IMR-90 (cell line): ENCODE results near the gene BANP. TPM values are rescaled to one million over a fixed set of nuclear protein-coding genes. Genes with fewer than 3 reads are reported as not detected.

Experiments
- ATAC-seq: fragments of 200-7000 bp; cut with Tn5 transposase; 2 replicates; pipeline ENCODE4 v1.9.1; 2020; ENCODE audit warnings: low read depth, mild to moderate bottlenecking, moderate library complexity
- BruUV-seq: library from RNA; stranded (reverse); fragments of 400-500 nt; replicated peaks from 2 replicates; lab custom pipeline; 2021; lab: Mats Ljungman, UMichigan
- CTCF ChIA-PET: fragments of 300-600 bp; formaldehyde crosslinking; extraction: SDS; loops from one replicate; lab custom pipeline; 2021; ENCODE audit warnings: antibody characterized with exemption; lab: Yijun Ruan, JAX
- POLR2A ChIA-PET: fragments of 300-600 bp; sonication (Branson Sonifier 250); formaldehyde crosslinking; loops from one replicate; lab custom pipeline; 2022; ENCODE audit warnings: antibody characterized with exemption; ENCODE audit not compliant: unreplicated experiment; lab: Charles Lee
- DNase-seq: peaks from one replicate; pipeline ENCODE4 v3.0.0; 2013
- H2AFZ ChIP-seq: replicated peaks from 2 replicates; pipeline ENCODE3; 2013; ENCODE audit warnings: low read length, mild to moderate bottlenecking; ENCODE audit not compliant: poor library complexity
- H2AK5ac ChIP-seq: 2 replicates; pipeline ENCODE4 v1.6.1; 2013; ENCODE audit warnings: low read depth, low read length, inconsistent platforms
- H2AK9ac ChIP-seq: replicated peaks from 2 replicates; pipeline ENCODE3; 2013; ENCODE audit warnings: mild to moderate bottlenecking, low read depth, low read length, moderate library complexity; ENCODE audit not compliant: poor library complexity
- H2BK120ac ChIP-seq: 2 replicates; pipeline ENCODE4 v1.6.1; 2013; ENCODE audit warnings: low read depth, low read length, inconsistent platforms
- H2BK15ac ChIP-seq: 3 replicates; pipeline ENCODE4 v1.6.1; 2013; ENCODE audit warnings: low read depth, low read length, inconsistent platforms
- H2BK20ac ChIP-seq: 2 replicates; pipeline ENCODE4 v1.6.1; 2013; ENCODE audit warnings: low read depth, mild to moderate bottlenecking, inconsistent platforms, low read length, moderate library complexity
- H2BK5ac ChIP-seq: 2 replicates; pipeline ENCODE4 v1.6.1; 2013; ENCODE audit warnings: mild to moderate bottlenecking, low read depth, low read length, inconsistent platforms; ENCODE audit not compliant: poor library complexity, severe bottlenecking
- H3K14ac ChIP-seq: replicated peaks from 2 replicates; pipeline ENCODE4 v1.6.1; 2013; ENCODE audit warnings: low read depth, low read length, inconsistent platforms
- H3K18ac ChIP-seq: 2 replicates; pipeline ENCODE4 v1.6.1; 2013; ENCODE audit warnings: low read depth, low read length, control low read depth
- H3K23ac ChIP-seq: 2 replicates; pipeline ENCODE4 v1.6.1; 2013; ENCODE audit warnings: low read depth, low read length, inconsistent platforms
- H3K27ac ChIP-seq: 2 replicates; pipeline ENCODE4 v1.5.1; 2013; ENCODE audit warnings: mild to moderate bottlenecking, control low read depth, low read length; ENCODE audit not compliant: insufficient read depth
- H3K27me3 ChIP-seq: 2 replicates; pipeline ENCODE4 v1.6.1; 2013; ENCODE audit warnings: low read length; ENCODE audit not compliant: control insufficient read depth, insufficient read depth
- H3K36me3 ChIP-seq: 2 replicates; pipeline ENCODE4 v1.6.1; 2013; ENCODE audit warnings: low read length, mixed read lengths; ENCODE audit not compliant: control insufficient read depth, insufficient read depth
- H3K4ac ChIP-seq: 2 replicates; pipeline ENCODE4 v1.6.1; 2013; ENCODE audit warnings: low read depth, low read length, inconsistent platforms
- H3K4me1 ChIP-seq: 2 replicates; pipeline ENCODE4 v1.6.1; 2013; ENCODE audit warnings: low read length, mixed read lengths; ENCODE audit not compliant: control insufficient read depth, insufficient read depth
- H3K4me2 ChIP-seq: 2 replicates; pipeline ENCODE4 v1.6.1; 2013; ENCODE audit warnings: low read depth, mild to moderate bottlenecking, control low read depth, low read length, moderate library complexity
- H3K4me3 ChIP-seq: 2 replicates; pipeline ENCODE4 v1.5.1; 2013; ENCODE audit warnings: low read depth, mild to moderate bottlenecking, control low read depth, low read length, moderate library complexity; ENCODE audit not compliant: insufficient read depth
- H3K56ac ChIP-seq: 2 replicates; pipeline ENCODE4 v1.6.1; 2013; ENCODE audit warnings: low read length, inconsistent platforms; ENCODE audit not compliant: insufficient read depth; ENCODE audit errors: extremely low read depth
- H3K79me1 ChIP-seq, 2 experiments: 2 replicates each; pipeline ENCODE4 v1.6.1; 2013; ENCODE audit warnings: low read length in 2 of 2, inconsistent platforms in 1 of 2, low read depth in 1 of 2
- H3K9ac ChIP-seq: 2 replicates; pipeline ENCODE4 v1.6.1; 2013; ENCODE audit warnings: low read depth, low read length, control low read depth
- H3K9me1 ChIP-seq: 2 replicates; pipeline ENCODE4 v1.6.1; 2013; ENCODE audit warnings: low read length, inconsistent platforms; ENCODE audit not compliant: insufficient read depth
- H3K9me3 ChIP-seq: 2 replicates; pipeline ENCODE4 v1.6.1; 2013; ENCODE audit warnings: low read length; ENCODE audit not compliant: control insufficient read depth, insufficient read depth
- H4K20me1 ChIP-seq: 2 replicates; pipeline ENCODE4 v1.6.1; 2013; ENCODE audit warnings: low read length, inconsistent platforms; ENCODE audit not compliant: insufficient read depth
- H4K5ac ChIP-seq: 2 replicates; pipeline ENCODE4 v1.6.1; 2013; ENCODE audit warnings: mild to moderate bottlenecking, low read depth, low read length, control low read depth
- H4K8ac ChIP-seq, 2 experiments: 2 replicates each; pipeline ENCODE4 v1.6.1; 2013; ENCODE audit warnings: low read depth in 2 of 2, low read length in 2 of 2, control low read depth in 1 of 2, inconsistent platforms in 1 of 2
- H4K91ac ChIP-seq: 2 replicates; pipeline ENCODE4 v1.6.1; 2013; ENCODE audit warnings: low read depth, low read length, inconsistent platforms; ENCODE audit not compliant: insufficient read depth
- MAFK ChIP-seq: IDR thresholded peaks from 2 replicates; pipeline ENCODE4 v1.6.1; 2012; ENCODE audit warnings: low read depth, low read length, improper control_type of control experiment
- WGBS, 2 experiments: methylation state at CpG; one replicate each; pipeline versions ENCODE4 v1.1.5 to v1.1.7; 2013; ENCODE audit warnings: missing lambda C conversion rate in 2 of 2; ENCODE audit not compliant: insufficient read length in 1 of 2; ENCODE audit errors: extremely low coverage in 2 of 2; 5-methylcytosine and 5-hydroxymethylcytosine counted together
- dilution Hi-C: fragments of 300-500 bp; cut with HindIII; formaldehyde crosslinking; loops from one replicate; pipeline ENCODE4 v1.14.3; 2018; ENCODE audit warnings: low sequenced_read_pairs; ENCODE audit not compliant: unreplicated experiment
- in situ Hi-C: fragments of 300-500 bp; cut with MboI; formaldehyde crosslinking; loops from 3 replicates; pipeline ENCODE4 v1.14.3; 2019; ENCODE audit warnings: low sequenced_read_pairs, inconsistent platforms, mixed read lengths
- intact Hi-C: fragments of 100-400 bp; cut with micrococcal nuclease; formaldehyde crosslinking; loops from 2 replicates; pipeline ENCODE4 v1.10.0; 2022
- polyA plus RNA-seq, 3 experiments: library from polyadenylated mRNA; depleted of rRNA; stranded (reverse); fragments of >200 nt; gene quantifications; 2 replicates each; pipeline ENCODE4 v1.2.3, GENCODE V29; 2012; ENCODE audit warnings: low replicate concordance in 1 of 3
- total RNA-seq: library from RNA; depleted of rRNA; stranded (reverse); fragments of >200 nt; gene quantifications from 2 replicates; pipeline ENCODE4 v1.2.3, GENCODE V29; 2012

The BANP gene
- total and polyA plus RNA-seq, 2 of the 4 experiments (the other 2 are of a cell fraction) = 17.4 to 17.9 TPM

GRCh38 chr16:87964049-87964659, 12.9 kb downstream of the BANP start:
- Histone ChIP-seq H3K27ac (no peak overlapping the region), H2AK5ac (peak overlapping the region; percentile 37), H3K4me3 (no peak overlapping the region), H2BK15ac (no peak overlapping the region; the same call in 2 of the 3 replicates), H3K79me1 (peaks cover 21 to 88% of the 10 kb centered on the region in 2 experiments), H3K4ac (peak overlapping the region; percentile 41; the same call in 1 of the 2 replicates), H4K8ac (peak overlapping the region in 1 of 2 experiments; percentile 50; a peak in 1 of 4 replicates), H3K4me2 (no peak overlapping the region), H2BK120ac (peak overlapping the region; percentile 37; the same call in 1 of the 2 replicates), H3K14ac (peak overlapping the region; percentile 92; the same call in 1 of the 2 replicates), H3K23ac (no peak overlapping the region), H3K4me1 (peaks cover 26% of the 10 kb centered on the region), H3K56ac (no peak overlapping the region), H4K91ac (no peak overlapping the region), H3K9ac (no peak overlapping the region), H3K9me1 (peaks cover 16% of the 10 kb centered on the region), H2AK9ac (no peak overlapping the region), H2BK5ac (peak overlapping the region; percentile 71), H3K27me3 (no peaks in the 10 kb centered on the region), H3K9me3 (no peaks in the 10 kb centered on the region), H2BK20ac (no peak overlapping the region), H3K18ac (peak overlapping the region; percentile 20; the same call in 1 of the 2 replicates), H2AFZ (no peak overlapping the region), H4K5ac (no peak overlapping the region; the same call in 1 of the 2 replicates), H4K20me1 (peaks cover 16% of the 10 kb centered on the region; the same call in 1 of the 2 replicates), H3K36me3 (no peaks in the 10 kb centered on the region)
- no peak for ATAC-seq
- BruUV-seq = no TSS peak
- dilution Hi-C loops (no loop called here), intact Hi-C loops (no loop called here), in situ Hi-C loops (no loop called here)
- TF ChIP-seq MAFK = no peak
- DNase-seq = no peak
- POLR2A ChIA-PET = no interaction called here
- CTCF ChIA-PET = no interaction called here
- WGBS, 2 experiments = 87% methylated on average over 18 of the region's 19 CpGs; no CpG with 5 or more reads in 1 of the 2 experiments
